Esophagus squamous epithelium (tissue), 4 donors: ENCODE results near the gene SNAPC2.

Experiments used
- POLR2A ChIP-seq, 4 donors: fragments of 450-650 bp; IDR thresholded peaks; one replicate each; pipeline ENCODE4 v1.6.1; 2017; ENCODE audit warnings: antibody characterized with exemption in 4 of 4, mild to moderate bottlenecking in 4 of 4, moderate library complexity in 3 of 4
- TF ChIP-seq, protein P1 (sequence below), 6 experiments: fragments of 450-650 bp in 4 of 6; fragments of 200-600 bp in 2 of 6; sonication (generic) in 2 of 6; IDR thresholded peaks; one replicate each; pipeline ENCODE4 v1.5.1; 2016 to 2019; ENCODE audit warnings: antibody characterized with exemption in 6 of 6, mild to moderate bottlenecking in 4 of 6, moderate library complexity in 4 of 6

DNA sequence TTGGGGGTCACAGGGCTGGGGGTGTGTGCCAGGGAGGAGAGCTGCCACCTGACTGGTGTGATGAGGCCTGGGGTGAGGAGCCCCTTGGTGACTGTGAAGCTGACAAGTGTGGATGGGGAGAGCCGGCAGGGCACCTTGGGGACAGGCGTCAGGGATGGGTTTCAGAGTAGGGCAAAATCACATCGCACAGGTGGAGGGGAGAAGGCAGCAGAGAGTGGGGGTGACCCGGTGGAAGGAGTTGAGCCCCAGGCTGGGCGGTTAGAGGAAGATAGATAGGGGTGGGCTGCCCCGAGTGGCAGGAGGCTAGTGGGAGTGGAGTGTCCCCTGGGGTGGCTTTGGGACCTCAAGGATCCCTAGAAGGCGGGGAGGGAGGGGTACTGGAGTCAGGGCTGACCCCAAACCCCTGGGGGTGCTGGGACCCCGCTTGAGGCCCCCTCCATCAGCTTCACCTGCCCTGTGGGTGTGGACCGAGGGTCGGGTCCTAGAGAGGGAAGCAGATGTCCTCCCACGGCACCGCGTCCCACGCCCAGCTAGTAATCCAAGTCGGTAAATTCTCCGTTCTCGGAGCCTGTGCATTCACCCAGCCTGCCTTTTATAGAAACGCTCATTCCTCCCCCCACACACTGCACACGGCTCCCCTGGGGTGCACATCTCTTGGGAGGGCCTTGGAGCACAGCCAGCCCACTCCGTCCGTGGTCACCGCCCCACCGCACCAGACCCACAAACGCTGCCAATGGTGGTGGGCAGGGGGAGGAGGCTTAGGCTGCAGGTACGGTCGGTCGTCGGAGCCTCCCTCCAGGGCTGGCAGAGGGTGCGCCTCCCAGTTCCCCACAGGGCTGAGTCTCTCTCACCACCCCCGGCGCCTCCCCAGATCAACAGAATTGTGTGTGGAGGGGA is 3.4 kb downstream of the SNAPC2 start:
- TF ChIP-seq, protein P1, sequence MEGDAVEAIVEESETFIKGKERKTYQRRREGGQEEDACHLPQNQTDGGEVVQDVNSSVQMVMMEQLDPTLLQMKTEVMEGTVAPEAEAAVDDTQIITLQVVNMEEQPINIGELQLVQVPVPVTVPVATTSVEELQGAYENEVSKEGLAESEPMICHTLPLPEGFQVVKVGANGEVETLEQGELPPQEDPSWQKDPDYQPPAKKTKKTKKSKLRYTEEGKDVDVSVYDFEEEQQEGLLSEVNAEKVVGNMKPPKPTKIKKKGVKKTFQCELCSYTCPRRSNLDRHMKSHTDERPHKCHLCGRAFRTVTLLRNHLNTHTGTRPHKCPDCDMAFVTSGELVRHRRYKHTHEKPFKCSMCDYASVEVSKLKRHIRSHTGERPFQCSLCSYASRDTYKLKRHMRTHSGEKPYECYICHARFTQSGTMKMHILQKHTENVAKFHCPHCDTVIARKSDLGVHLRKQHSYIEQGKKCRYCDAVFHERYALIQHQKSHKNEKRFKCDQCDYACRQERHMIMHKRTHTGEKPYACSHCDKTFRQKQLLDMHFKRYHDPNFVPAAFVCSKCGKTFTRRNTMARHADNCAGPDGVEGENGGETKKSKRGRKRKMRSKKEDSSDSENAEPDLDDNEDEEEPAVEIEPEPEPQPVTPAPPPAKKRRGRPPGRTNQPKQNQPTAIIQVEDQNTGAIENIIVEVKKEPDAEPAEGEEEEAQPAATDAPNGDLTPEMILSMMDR (IDR thresholded peaks at IDR 0.05) = no peak
- TF ChIP-seq POLR2A (IDR thresholded peaks at IDR 0.05) = no peak
